ENCODE results near the gene PAM.
"Not testable (repeated sequence)": the region's sequence is repeated elsewhere in the genome, so short reads cannot be mapped to it uniquely, and the experiment has no call there.

PAM gene

GRCh38 chr5:102737805-102738469 lies 17.2 kb upstream of the PAM start:
- Mint-ChIP-seq H3K27ac (no peak overlapping the region), H3K4me1 (ENCODE audit: low read depth) (no peaks in the 10 kb centered on the region), H3K36me3 (ENCODE audit: low read depth) (no peaks in the 10 kb centered on the region), H3K27me3 (no peaks in the 10 kb centered on the region), H3K4me3 (no peak overlapping the region), H3K9me3 (no peaks in the 10 kb centered on the region)
- intact Hi-C loops (cut with micrococcal nuclease): no loop called here

DNA sequence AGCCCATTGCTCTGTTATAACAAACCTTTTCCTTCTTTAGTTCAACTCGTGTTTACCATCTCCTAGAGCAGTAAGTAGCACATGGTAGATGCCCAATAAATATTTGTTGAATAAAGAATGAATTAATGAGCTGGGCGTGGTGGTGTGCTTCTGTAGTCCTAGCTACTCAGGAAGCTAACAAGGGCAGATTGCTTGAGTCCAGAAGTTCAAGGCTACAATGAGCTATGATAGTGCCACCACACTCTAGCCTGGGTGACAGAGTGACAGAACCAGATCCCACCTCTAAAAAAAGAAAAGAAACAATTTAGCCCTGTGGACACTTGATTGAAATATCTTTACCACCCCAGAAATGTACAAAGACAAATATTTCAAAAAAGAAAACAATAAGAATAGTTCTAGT lies 14.6 kb upstream of the PAM start:
- Mint-ChIP-seq H3K27ac (no peak overlapping the region), H3K27me3 (no peaks in the 10 kb centered on the region), H3K4me3 (no peak overlapping the region), H3K9me3 (no peaks in the 10 kb centered on the region), H3K4me1 (ENCODE audit: low read depth) (no peaks in the 10 kb centered on the region), H3K36me3 (ENCODE audit: low read depth) (no peaks in the 10 kb centered on the region)
- intact Hi-C loops (cut with micrococcal nuclease): no loop called here

- intact Hi-C loops (cut with micrococcal nuclease): no loop called here
- Mint-ChIP-seq H3K36me3 (ENCODE audit: low read depth) (no peaks in the 10 kb centered on the region), H3K27me3 (no peaks in the 10 kb centered on the region), H3K9me3 (no peaks in the 10 kb centered on the region), H3K4me3 (no peak overlapping the region), H3K27ac (no peak overlapping the region), H3K4me1 (ENCODE audit: low read depth) (no peaks in the 10 kb centered on the region)
Measured at GRCh38 chr5:102742215-102742614, 12.9 kb upstream of the PAM start.

GRCh38 chr5:102743900-102744299 lies 11.2 kb upstream of the PAM start:
- no peak overlapping the region for H3K27ac Mint-ChIP-seq
- H3K4me3 Mint-ChIP-seq: no peak overlapping the region
- H3K9me3 Mint-ChIP-seq: no peaks in the 10 kb centered on the region
- no peaks in the 10 kb centered on the region for H3K36me3 Mint-ChIP-seq (ENCODE audit: low read depth)
- intact Hi-C loops (cut with micrococcal nuclease): no loop called here
- H3K4me1 Mint-ChIP-seq (ENCODE audit: low read depth): no peaks in the 10 kb centered on the region
- no peaks in the 10 kb centered on the region for H3K27me3 Mint-ChIP-seq

DNA sequence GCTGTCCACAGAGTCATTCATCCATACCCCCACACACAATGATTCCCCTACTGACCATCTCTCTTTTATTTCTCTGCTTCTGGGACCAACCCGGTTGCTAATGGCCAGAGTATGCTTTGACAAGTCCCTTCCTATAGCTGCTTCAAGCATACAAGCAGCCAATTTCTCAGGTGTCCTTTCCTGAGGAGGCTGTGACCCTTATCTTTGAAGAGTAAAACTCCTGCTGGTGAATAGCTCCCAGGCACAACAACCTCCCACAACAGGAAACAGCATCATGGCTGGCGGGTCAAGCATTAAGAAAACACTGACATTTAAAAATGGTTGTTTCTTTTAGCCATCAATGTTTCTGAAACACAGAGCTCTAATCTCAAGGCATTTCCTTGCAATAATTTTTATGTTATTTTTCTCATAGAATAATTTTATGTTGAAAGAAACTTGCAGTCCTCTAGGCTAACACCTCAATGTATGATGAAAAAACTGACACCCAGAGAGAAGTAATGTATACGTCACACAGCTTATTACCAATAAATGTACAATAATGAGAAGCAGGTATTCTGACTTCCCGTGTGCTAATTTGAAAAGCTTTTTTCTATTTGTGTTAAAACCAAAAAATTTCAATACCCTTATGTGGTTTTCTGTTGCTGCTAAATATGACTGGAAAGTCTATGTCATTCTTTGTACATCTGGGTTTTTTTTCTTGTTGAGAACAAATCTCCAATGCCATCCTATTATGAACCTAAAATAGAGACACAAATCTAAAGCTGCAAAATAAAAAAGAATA lies 7.5 kb upstream of the PAM start:
- intact Hi-C loops (cut with micrococcal nuclease): no loop called here
- Mint-ChIP-seq H3K27ac (no peak overlapping the region), H3K4me3 (no peak overlapping the region), H3K9me3 (peaks cover 4% of the 10 kb centered on the region), H3K27me3 (peaks cover under 1% of the 10 kb centered on the region), H3K4me1 (ENCODE audit: low read depth) (no peaks in the 10 kb centered on the region), H3K36me3 (ENCODE audit: low read depth) (no peaks in the 10 kb centered on the region)

DNA sequence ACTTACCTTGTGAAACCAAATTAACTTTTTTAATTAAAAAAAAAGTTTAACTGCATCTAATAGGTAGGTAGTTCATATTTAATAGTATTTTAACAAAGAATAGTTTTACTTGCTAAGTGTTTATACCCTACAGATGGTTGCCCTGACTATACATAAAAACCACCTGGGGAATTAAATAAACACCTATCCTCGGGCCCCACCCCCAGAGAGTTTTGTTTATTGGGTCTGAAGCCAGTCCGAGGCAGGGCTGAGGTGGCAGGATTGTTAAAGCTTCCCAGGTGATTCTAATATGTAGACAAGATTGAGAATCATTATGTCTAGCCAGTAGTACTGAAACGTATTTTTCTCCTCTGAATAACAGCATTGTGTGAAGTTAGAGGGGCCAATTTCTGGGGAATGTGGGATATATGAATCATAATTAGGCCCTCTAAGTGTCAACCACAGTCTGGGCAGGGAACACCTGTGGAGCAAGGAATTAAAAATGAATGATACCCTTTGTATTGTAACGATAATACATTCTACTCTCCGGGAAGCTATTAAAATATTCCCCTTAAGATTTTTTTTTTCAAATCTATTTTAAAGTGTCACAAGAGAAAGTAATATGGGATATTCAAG lies 5.6 kb upstream of the PAM start:
- peaks cover 8% of the 10 kb centered on the region for H3K9me3 Mint-ChIP-seq
- intact Hi-C loops (cut with micrococcal nuclease): no loop called here
- no peak overlapping the region for H3K27ac Mint-ChIP-seq
- H3K4me1 Mint-ChIP-seq (ENCODE audit: low read depth): peaks cover 9% of the 10 kb centered on the region
- peaks cover 20% of the 10 kb centered on the region for H3K27me3 Mint-ChIP-seq
- H3K4me3 Mint-ChIP-seq: no peak overlapping the region
- H3K36me3 Mint-ChIP-seq (ENCODE audit: low read depth): no peaks in the 10 kb centered on the region

GRCh38 chr5:102750151-102750834 lies 4.8 kb upstream of the PAM start:
- H3K4me1 Mint-ChIP-seq (ENCODE audit: low read depth): peaks cover 14% of the 10 kb centered on the region
- H3K27ac Mint-ChIP-seq: no peak overlapping the region
- peaks cover under 1% of the 10 kb centered on the region for H3K36me3 Mint-ChIP-seq (ENCODE audit: low read depth)
- H3K27me3 Mint-ChIP-seq: peaks cover 23% of the 10 kb centered on the region
- H3K9me3 Mint-ChIP-seq: peaks cover 8% of the 10 kb centered on the region
- intact Hi-C loops (cut with micrococcal nuclease): no loop called here
- H3K4me3 Mint-ChIP-seq: no peak overlapping the region

GRCh38 chr5:102751903-102752376 lies 3.2 kb upstream of the PAM start:
- Mint-ChIP-seq H3K4me1 (ENCODE audit: low read depth) (peaks cover 25% of the 10 kb centered on the region), H3K27me3 (peaks cover 29% of the 10 kb centered on the region)
- H3K9me3 Mint-ChIP-seq; H3K36me3 Mint-ChIP-seq (ENCODE audit: low read depth); H3K4me3 Mint-ChIP-seq; intact Hi-C loops (cut with micrococcal nuclease); H3K27ac Mint-ChIP-seq: not testable (repeated sequence)

DNA sequence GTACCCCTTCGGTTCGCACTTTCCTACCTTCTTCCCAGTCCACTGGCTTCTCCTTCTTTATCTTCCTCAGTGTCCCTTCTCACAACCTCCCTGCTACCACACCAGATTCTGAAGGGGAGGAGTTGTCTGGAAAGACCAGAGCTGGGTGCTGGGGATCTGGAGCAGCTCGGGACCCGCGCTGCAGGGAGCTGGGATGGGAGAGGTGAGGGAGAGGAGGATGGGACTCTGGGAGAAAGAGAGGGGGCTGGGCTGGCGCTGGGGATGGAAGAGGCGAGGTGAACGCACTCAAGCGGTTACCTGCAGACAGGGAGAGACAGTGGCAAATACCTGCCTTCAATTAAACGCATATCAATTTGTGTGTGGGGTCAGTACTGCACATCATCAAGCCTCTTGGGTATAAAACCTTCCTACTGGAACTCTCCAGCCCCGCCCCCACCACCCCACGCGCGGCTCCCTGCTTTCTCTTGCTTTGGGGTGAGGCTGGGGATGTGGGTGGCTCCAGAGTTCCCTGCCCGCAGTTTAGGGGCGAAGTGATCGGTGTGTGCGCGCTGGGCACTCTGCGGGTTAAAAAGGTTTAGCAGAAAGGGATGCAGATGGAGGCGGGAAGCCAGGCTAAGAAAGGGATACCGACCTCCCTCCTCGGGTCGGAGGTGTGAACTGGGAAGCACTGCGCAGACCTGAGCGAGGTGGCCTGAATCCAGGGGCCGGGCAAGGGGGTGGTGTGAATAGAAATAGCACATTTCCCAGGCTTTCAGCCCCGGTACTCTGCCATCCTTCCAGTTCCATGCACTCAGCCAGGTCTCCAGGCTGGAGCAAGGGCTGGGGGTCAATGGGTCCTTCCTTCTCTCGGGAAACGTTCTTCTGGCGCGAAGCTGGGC lies 977 bp upstream of the PAM start:
- peaks cover 25% of the 10 kb centered on the region for H3K4me1 Mint-ChIP-seq (ENCODE audit: low read depth)
- peaks cover 8% of the 10 kb centered on the region for H3K9me3 Mint-ChIP-seq

GRCh38 chr5:102755686-102756371 lies 724 bp downstream of the PAM start:
- peaks cover 8% of the 10 kb centered on the region for H3K9me3 Mint-ChIP-seq
- intact Hi-C loops (cut with micrococcal nuclease): no loop called here
- H3K4me3 Mint-ChIP-seq: peak overlapping the region; percentile 96
- H3K4me1 Mint-ChIP-seq (ENCODE audit: low read depth): peaks cover 27% of the 10 kb centered on the region
- peaks cover 29% of the 10 kb centered on the region for H3K27me3 Mint-ChIP-seq
- peaks cover 6% of the 10 kb centered on the region for H3K36me3 Mint-ChIP-seq (ENCODE audit: low read depth)
- peak overlapping the region; percentile 79 for H3K27ac Mint-ChIP-seq

More for the DNA sequence above, 977 bp upstream of the PAM start:
- Mint-ChIP-seq H3K27me3 (peaks cover 29% of the 10 kb centered on the region), H3K27ac (peak overlapping the region; percentile 79), H3K4me3 (peak overlapping the region; percentile 96), H3K36me3 (ENCODE audit: low read depth) (peaks cover 6% of the 10 kb centered on the region)
- intact Hi-C loops (cut with micrococcal nuclease): no loop called here

DNA sequence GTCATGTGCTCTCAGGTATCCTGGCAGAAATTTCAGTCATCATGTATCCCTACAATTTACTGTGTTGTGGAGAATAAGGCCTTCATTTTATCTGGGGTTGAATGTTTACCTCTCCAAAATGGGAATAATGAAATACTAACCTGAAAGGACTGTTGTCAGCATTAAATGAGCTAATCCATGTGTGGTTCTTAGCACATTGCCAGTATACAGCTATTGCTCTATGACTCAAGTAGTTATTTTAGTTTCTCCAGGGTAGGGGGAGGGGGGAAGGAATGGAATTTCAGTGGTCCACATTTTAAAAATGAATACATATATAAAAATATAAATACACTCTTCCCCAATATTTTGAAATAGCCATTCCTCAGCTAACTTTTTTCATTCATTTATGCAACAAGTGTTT lies 3.5 kb downstream of the PAM start:
- peaks cover 36% of the 10 kb centered on the region for H3K4me1 Mint-ChIP-seq (ENCODE audit: low read depth)

DNA sequence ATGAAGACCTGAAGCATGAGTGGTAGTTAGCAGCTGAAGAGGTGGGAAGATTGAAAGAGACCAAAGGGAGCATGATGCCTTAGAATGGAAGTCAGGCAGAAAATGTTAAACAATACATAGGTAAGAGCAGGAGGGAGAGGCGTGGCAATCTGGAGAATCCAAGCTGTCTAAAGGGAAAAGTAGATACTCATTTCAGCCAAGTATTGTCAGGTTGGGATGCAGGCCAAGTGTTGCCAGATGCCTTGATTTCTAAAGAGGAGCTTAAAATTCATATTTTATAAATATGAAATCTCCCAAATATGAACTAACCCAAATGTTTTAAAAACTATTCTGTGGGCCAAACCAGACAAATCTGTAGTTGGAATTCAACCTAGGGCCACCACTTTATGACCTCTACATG lies 4.2 kb downstream of the PAM start:
- H3K4me1 Mint-ChIP-seq (ENCODE audit: low read depth): peaks cover 29% of the 10 kb centered on the region
- no peak overlapping the region for H3K27ac Mint-ChIP-seq
- H3K4me3 Mint-ChIP-seq: no peak overlapping the region
- H3K36me3 Mint-ChIP-seq (ENCODE audit: low read depth): peaks cover 6% of the 10 kb centered on the region
- peaks cover 12% of the 10 kb centered on the region for H3K27me3 Mint-ChIP-seq
- no peaks in the 10 kb centered on the region for H3K9me3 Mint-ChIP-seq
- intact Hi-C loops (cut with micrococcal nuclease): no loop called here

More for the DNA sequence above, 3.5 kb downstream of the PAM start:
- no peak overlapping the region for H3K4me3 Mint-ChIP-seq
- H3K27ac Mint-ChIP-seq: no peak overlapping the region
- H3K27me3 Mint-ChIP-seq: peaks cover 19% of the 10 kb centered on the region
- H3K36me3 Mint-ChIP-seq (ENCODE audit: low read depth): peaks cover 6% of the 10 kb centered on the region
- no peaks in the 10 kb centered on the region for H3K9me3 Mint-ChIP-seq
- intact Hi-C loops (cut with micrococcal nuclease): no loop called here

DNA sequence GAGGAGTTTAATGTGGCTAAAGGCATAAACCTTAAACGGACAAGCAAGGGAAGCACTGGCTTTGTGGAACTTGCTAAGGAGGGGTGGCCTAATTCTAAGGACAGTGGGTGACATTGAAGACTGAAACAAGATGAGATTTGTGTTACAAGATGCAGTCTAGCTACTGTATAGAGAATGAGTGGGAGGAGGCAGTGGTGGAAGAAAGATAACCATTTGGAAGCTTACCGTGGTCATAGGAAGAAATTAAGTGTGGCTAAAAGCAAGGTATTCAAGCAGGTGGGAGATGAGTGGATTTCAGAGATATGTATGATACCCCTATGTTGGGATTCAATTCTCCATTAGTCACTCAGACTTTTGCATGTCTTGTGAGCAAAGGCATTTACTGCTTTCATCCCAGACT lies 4.6 kb downstream of the PAM start:
- Mint-ChIP-seq H3K36me3 (ENCODE audit: low read depth) (peaks cover 6% of the 10 kb centered on the region), H3K4me1 (ENCODE audit: low read depth) (peaks cover 25% of the 10 kb centered on the region), H3K27me3 (peaks cover 7% of the 10 kb centered on the region), H3K9me3 (no peaks in the 10 kb centered on the region), H3K27ac (no peak overlapping the region), H3K4me3 (no peak overlapping the region)
- intact Hi-C loops (cut with micrococcal nuclease): no loop called here

All from dendritic cell treated with granulocyte-macrophage colony-stimulating factor and Interleukin-4, amounts not matched to agents 40 ng/mL and 50 ng/mL, for 4 days (primary cell).